ENCODE results near the gene GSKIP.
A peak's percentile ranks its signal among the peaks of the same experiment; 100 is the strongest.

GSKIP gene

GRCh38 chr14:96418075-96418474 lies 54.7 kb downstream of the GSKIP start:
- DNase-seq = no peak

- no peak for DNase-seq
These were observed 57.9 kb downstream of the GSKIP start for GRCh38 chr14:96421236-96421635.

DNA sequence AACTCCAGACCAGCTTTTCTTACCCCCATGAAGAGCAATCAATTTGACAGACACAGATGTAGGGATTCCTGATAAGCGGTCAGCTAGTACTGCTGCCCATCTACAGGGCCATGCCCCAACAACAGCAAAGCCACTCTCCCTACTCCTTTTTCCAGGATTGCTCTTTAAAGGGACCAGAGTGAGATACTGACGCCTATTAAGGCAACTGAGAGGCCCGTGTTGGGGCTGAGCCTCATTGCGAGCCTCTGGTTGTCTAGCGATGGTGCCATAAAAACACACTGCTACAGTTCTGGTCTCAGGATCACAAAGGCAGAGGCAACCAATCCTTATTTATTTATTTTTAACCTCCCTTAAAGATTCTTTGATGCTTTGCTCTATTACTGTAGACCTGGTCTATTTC lies 59.7 kb downstream of the GSKIP start:
- DNase-seq = no peak

DNA sequence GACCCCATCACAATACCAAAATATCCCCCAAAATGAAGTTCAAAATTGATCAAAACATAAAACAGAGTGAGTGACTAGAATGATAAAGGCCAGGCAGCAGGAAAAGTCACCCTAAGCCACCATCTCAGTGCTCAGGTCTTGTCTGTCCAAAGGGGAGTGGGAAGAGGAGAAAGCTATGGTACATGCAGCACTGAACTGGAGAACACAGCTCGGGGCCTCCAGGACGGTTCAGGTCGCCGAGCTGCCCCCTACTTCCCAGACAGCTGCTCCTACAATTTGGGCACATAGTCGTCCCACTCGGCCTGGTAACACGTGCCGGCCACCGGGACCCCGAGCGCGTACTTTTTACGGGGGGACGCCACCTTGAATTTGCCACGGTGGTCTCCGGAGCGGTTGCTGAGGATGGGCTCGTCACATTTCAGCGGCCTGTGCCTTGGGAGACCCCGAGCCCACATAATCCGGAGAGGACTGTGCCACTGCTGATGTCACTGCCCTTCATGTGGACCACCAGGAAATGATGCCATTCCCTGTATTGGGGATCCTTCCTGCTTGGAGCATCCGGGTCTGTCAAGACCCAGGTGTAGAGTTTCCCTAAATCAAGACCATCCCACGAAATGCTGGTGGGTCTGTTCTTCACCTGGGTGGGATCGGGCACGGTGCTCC lies 60.3 kb downstream of the GSKIP start:
- DNase-seq = no peak

DNA sequence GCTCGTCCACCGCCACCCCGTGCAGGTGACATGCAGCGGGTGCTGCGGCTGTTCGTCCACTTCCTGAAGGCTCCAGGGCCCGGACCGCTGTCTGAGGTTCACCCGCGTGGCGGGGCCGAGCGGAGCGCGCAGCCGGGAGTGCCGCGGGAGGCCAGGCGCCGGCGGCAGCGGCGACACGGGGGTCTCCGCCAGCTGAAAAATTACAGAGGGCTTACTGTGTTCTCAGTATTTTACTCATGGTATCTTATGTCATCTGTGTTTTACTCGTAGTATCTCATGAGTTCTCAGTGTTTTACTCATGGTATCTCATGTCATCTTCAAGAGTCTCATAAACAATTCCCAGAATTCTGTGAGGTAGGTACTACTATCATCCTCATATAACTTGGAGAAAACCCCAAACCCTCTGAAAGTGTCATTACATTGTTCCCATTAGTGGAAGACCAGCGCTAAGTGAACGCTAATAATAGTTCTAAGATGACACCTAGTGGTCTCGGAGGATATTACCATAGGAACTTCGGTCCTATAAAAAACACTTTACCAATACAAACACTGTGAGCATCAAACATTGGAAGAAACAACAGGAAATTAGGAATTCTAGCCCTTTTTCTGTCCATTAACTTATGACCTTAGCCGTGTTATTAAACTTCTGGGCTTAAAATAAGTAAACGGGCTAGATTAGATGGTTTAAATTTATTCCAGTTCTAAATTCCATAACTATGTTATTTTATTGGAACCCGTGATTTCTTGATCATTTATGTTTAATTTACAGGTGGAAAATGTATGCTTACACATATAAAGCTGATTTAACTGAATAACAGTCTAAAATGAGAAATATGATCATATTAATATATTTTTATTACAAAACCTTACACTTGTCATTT lies 61.0 kb downstream of the GSKIP start:
- peak; percentile 72 for DNase-seq

- DNase-seq = no peak
These were observed 70.7 kb downstream of the GSKIP start for GRCh38 chr14:96434040-96434439.

All from fibroblast of skin of abdomen (primary cell).